Subcutaneous preadipocyte (primary cell): ENCODE results near the gene GOLM1. TPM values are rescaled to one million over a fixed set of nuclear protein-coding genes. Genes with fewer than 3 reads are reported as not detected.

Experiments used
- small RNA-seq: library from RNA; depleted of rRNA; stranded (forward); fragments of <200 nt; gene quantifications from one replicate; pipeline ENCODE3, GENCODE V24; 2012
- total RNA-seq: library from RNA; depleted of rRNA; stranded (reverse); fragments of >200 nt; gene quantifications from 2 replicates; pipeline ENCODE4 v1.2.3, GENCODE V29; 2012

The GOLM1 gene
- 37.1 and 38.1 TPM in 2 replicates for total RNA-seq

GRCh38 chr9:86098824-86099700 is at the start of gene GOLM1:
GOLM1 (minus strand) TSS chr9:86099558; CDS start chr9:86079320, 20,238 bp downstream.

Small RNA genes within 50 kb of the gene (small RNA-seq; reads per million reads assigned to genes)
- not detected for gene AL161447.1

Other genes with a start within 250 kb of the GOLM1 start
- gene NAA35, start 158.4 kb downstream of the GOLM1 start, total RNA-seq = 18.7 and 20.9 TPM in 2 replicates
- gene C9orf153, start 160.1 kb upstream of the GOLM1 start, total RNA-seq = 0.20 and 0.37 TPM in 2 replicates
- gene ISCA1, start 183.0 kb upstream of the GOLM1 start, total RNA-seq = 20.3 and 22.8 TPM in 2 replicates